Adrenal gland (tissue), 12 donors: Measurements from ENCODE around the gene JOSD2. TPM values are rescaled to one million over a fixed set of nuclear protein-coding genes. Genes with fewer than 3 reads are reported as not detected.

Experiments
- DNase-seq, 7 donors: peaks; one replicate each; pipeline ENCODE4 v3.0.0-alpha.2; 2019 to 2020
- H3K27ac ChIP-seq, 5 donors: fragments of 200-600 bp; sonication (generic) in 4 of 5; 1 replicate in 3 of 5; 2 replicates in 2 of 5; pipeline versions ENCODE4 v1.5.1 to v1.8.0; 2016 to 2020; ENCODE audit warnings: mild to moderate bottlenecking in 1 of 5
- H3K27me3 ChIP-seq: fragments of 200-600 bp; 2 replicates; pipeline ENCODE4 v1.8.0; 2021
- H3K36me3 ChIP-seq, 2 donors: fragments of 200-600 bp; replicated peaks in 1 of 2; 1 replicate in 1 of 2; 2 replicates in 1 of 2; pipeline versions ENCODE4 v1.5.1 to v1.8.0; 2018 to 2022
- H3K4me1 ChIP-seq, 2 donors: fragments of 200-600 bp; replicated peaks in 1 of 2; 1 replicate in 1 of 2; 2 replicates in 1 of 2; pipeline versions ENCODE4 v1.5.1 to v1.8.0; 2018 to 2021
- H3K4me3 ChIP-seq, 4 donors: fragments of 200-600 bp; sonication (generic) in 3 of 4; one replicate each; pipeline ENCODE4 v1.5.1; 2016 to 2018
- H3K9me3 ChIP-seq, 3 donors: fragments of 200-600 bp; sonication (generic) in 1 of 3; replicated peaks in 1 of 3; 1 replicate in 2 of 3; 2 replicates in 1 of 3; pipeline versions ENCODE4 v1.5.1 to v1.8.0; 2016 to 2021
- CTCF ChIP-seq, 6 experiments: fragments of 450-650 bp in 4 of 6; fragments of 200-600 bp in 2 of 6; sonication (generic) in 1 of 6; IDR thresholded peaks; 1 replicate in 5 of 6; 2 replicates in 1 of 6; pipeline versions ENCODE4 v1.5.1 to v1.8.0; 2016 to 2021; ENCODE audit warnings: antibody characterized with exemption in 6 of 6, mild to moderate bottlenecking in 2 of 6, moderate library complexity in 1 of 6
- POLR2A ChIP-seq, 2 donors: fragments of 450-650 bp; IDR thresholded peaks; one replicate each; pipeline ENCODE4 v1.6.1; 2017; ENCODE audit warnings: antibody characterized with exemption in 2 of 2, mild to moderate bottlenecking in 2 of 2, moderate library complexity in 1 of 2
- WGBS, 4 donors: extraction: QIAGEN DNeasy Blood & Tissue Kit in 2 of 4; methylation state at CpG; one replicate each; pipeline versions ENCODE4 v1.1.5 to v1.1.7; 2013 to 2017; 5-methylcytosine and 5-hydroxymethylcytosine counted together
- intact Hi-C, 2 donors: fragments of 100-400 bp; cut with DNase I; formaldehyde crosslinking; loops; one replicate each; pipeline versions ENCODE4 v1.14.1 to v1.15.0; 2022 to 2023
- polyA plus RNA-seq, 3 donors: library from polyadenylated mRNA; stranded (reverse); fragments of 200-250 nt in 2 of 3; fragments of 350-450 nt in 1 of 3; fragmentation: Illumina TruSeq in 1 of 3; extraction: RNeasy Lipid Tissue Mini Kit (QIAGEN cat#74804) in 1 of 3; gene quantifications; one replicate each; pipeline ENCODE4 v1.2.3, GENCODE V29; 2013 to 2014
- total RNA-seq, 9 donors: library from RNA; depleted of rRNA in 4 of 9; stranded (reverse); fragments of >200 nt in 4 of 9; fragments of 120-200 nt in 1 of 9; fragmentation: NEBNext Ultra II Directional in 1 of 9; extraction: Animal tissue kit (Norgen Biotek cat#: 25700) in 1 of 9; gene quantifications; one replicate each; pipeline versions ENCODE4 v1.1.0 to v1.2.4, GENCODE V29; 2013 to 2023
- donor health status: healthy with polysubstance abuse.
- donor health status: Bipolar disorder and iron deficiency.
- donor health status: DM: yes; HTN: yes; CAD: no.
- donor health status: DM: no; HTN: no; CAD: no.
- donor health status: DM: no; HTN: no; CAD: no.
- donor health status: DM: yes; HTN: yes; CAD: no.

Gene JOSD2
- total and polyA plus RNA-seq, 12 donors: 1.2 to 70.9 (median 36.6) TPM

DNA sequence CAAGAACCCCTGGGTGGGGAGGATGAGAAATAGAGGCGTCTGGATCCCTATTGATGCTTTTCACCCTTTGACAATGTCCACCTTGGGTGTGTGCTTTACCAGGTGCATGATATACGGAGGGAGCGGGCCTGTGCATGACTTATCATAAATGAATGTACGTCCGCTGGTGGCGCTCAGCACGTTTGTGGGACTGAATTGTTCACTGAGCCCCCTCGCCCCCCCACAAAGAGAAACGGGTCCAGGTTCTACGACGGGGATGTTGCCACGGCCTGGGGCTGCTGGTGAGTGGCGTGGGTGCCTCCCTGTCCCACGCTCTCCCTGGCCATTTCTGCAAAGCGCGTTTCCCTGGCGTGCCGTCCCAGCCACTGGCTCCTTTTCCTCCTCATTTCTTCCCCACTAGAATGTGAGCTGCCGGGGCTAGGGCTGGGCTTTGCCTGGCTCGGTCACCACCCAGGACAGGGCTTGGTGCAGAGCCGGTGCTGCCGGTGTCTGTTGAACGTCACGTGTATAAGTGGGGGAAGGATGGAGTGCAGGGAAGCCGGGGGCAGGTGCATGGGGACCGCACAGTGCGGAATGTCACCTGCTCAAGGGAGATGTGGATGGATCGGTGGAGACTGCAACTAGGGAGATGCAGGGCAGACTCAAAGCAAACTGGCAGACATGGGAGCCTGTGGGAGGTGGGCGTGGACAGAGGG lies 35.7 kb upstream of the JOSD2 start:
- H3K4me3 ChIP-seq: no peak overlapping the region
- WGBS, 4 donors: 67 to 72% (median 67%) methylated on average over 24 to 29 of the region's 29 CpGs

GRCh38 chr19:50542943-50543342 lies 32.0 kb upstream of the JOSD2 start:
- intact Hi-C loops: no loop called here
- no peak overlapping the region for H3K27ac ChIP-seq
- H3K36me3 ChIP-seq: no peaks in the 10 kb centered on the region
- TF ChIP-seq POLR2A (IDR thresholded peaks at IDR 0.05) (no peak), CTCF (IDR thresholded peaks at IDR 0.05) (no peak)
- WGBS, 4 donors: 82 to 92% (median 86%) methylated on average over 9 to 21 of the region's 21 CpGs
- DNase-seq: no peak
- H3K4me3 ChIP-seq: no peak overlapping the region
- no peaks in the 10 kb centered on the region for H3K27me3 ChIP-seq
- no peaks in the 10 kb centered on the region for H3K9me3 ChIP-seq
- H3K4me1 ChIP-seq: no peaks in the 10 kb centered on the region

More for the DNA sequence above, 35.7 kb upstream of the JOSD2 start:
- Histone ChIP-seq H3K27ac (no peak overlapping the region), H3K27me3 (no peaks in the 10 kb centered on the region), H3K9me3 (no peaks in the 10 kb centered on the region), H3K36me3 (no peaks in the 10 kb centered on the region), H3K4me1 (no peaks in the 10 kb centered on the region)
- TF ChIP-seq CTCF (IDR thresholded peaks at IDR 0.05): no peak
- no peak for TF ChIP-seq POLR2A (IDR thresholded peaks at IDR 0.05)
- intact Hi-C loops: no loop called here
- DNase-seq: peak in 1 of 7 donors; percentile 62

- Histone ChIP-seq H3K27me3 (peaks cover 4% of the 10 kb centered on the region), H3K9me3 (peaks cover 0 to under 1% (median 0%) of the 10 kb centered on the region in 3 donors), H3K27ac (no peak overlapping the region), H3K36me3 (no peaks in the 10 kb centered on the region), H3K4me1 (no peaks in the 10 kb centered on the region), H3K4me3 (no peak overlapping the region)
- TF ChIP-seq POLR2A (IDR thresholded peaks at IDR 0.05) (no peak), CTCF (IDR thresholded peaks at IDR 0.05) (peak; percentile 33 to 61 (median 57))
- 17 to 23% (median 19%) methylated on average over 13 to 15 of the region's 15 CpGs for WGBS, 4 donors
- intact Hi-C loops: loop anchor here in 1 of 2 donors (5.0 kb wide), 1 partner anchor 240 kb away; no protein-coding TSS in a partner anchor
- DNase-seq: peak; percentile 50 to 90 (median 69)
Observed at GRCh38 chr19:50537769-50538230, 26.8 kb upstream of the JOSD2 start.

- peaks cover 0 to 3% (median 0%) of the 10 kb centered on the region in 3 donors for H3K9me3 ChIP-seq
- no peak overlapping the region for H3K4me3 ChIP-seq
- no peak overlapping the region for H3K27ac ChIP-seq
- no peaks in the 10 kb centered on the region for H3K4me1 ChIP-seq
- TF ChIP-seq CTCF (IDR thresholded peaks at IDR 0.05) (no peak), POLR2A (IDR thresholded peaks at IDR 0.05) (no peak)
- no peak for DNase-seq
- intact Hi-C loops: loop anchor here in 1 of 2 donors (5.0 kb wide), 1 partner anchor 240 kb away; no protein-coding TSS in a partner anchor
- peaks cover 4% of the 10 kb centered on the region for H3K27me3 ChIP-seq
- WGBS, 4 donors: 67 to 77% (median 73%) methylated on average over 9 to 18 of the region's 18 CpGs
- H3K36me3 ChIP-seq: no peaks in the 10 kb centered on the region
Observed at GRCh38 chr19:50537306-50537685, 26.3 kb upstream of the JOSD2 start.
